Stimulated activated CD4-positive, alpha-beta T cell treated with anti-CD3 and anti-CD28 coated beads, TNF-alpha, amount 100 ng/mL, for 1 hour (primary cell): Measurements from ENCODE around the gene ARSK.

ENCODE experiments used
- DNase-seq, 3 donors: peaks; one replicate each; pipeline ENCODE4 v3.0.0-alpha.2; 2020; ENCODE audit warnings: low read depth in 3 of 3, low spot score in 1 of 3

Gene ARSK

GRCh38 chr5:95563367-95563766 is 8.5 kb downstream of the ARSK start:
- DNase-seq, result no peak

- DNase-seq, result no peak
These were observed 9.5 kb downstream of the ARSK start for GRCh38 chr5:95564450-95564849.

- DNase-seq, result no peak
These were observed 10.5 kb downstream of the ARSK start for GRCh38 chr5:95565280-95565920.

- DNase-seq, result no peak
These were observed 17.1 kb downstream of the ARSK start for GRCh38 chr5:95572016-95572415.

GRCh38 chr5:95581576-95581975 is 26.7 kb downstream of the ARSK start:
- DNase-seq, result no peak

GRCh38 chr5:95583992-95584391 is 29.1 kb downstream of the ARSK start:
- DNase-seq, result no peak

- no peak for DNase-seq
These were observed 36.0 kb downstream of the ARSK start for GRCh38 chr5:95590880-95591279.

GRCh38 chr5:95591490-95591901 is 36.6 kb downstream of the ARSK start:
- DNase-seq, result no peak

GRCh38 chr5:95595289-95595931 is 40.5 kb downstream of the ARSK start:
- DNase-seq, result no peak

GRCh38 chr5:95599252-95599651 is 44.4 kb downstream of the ARSK start:
- no peak for DNase-seq

GRCh38 chr5:95600557-95600956 is 45.7 kb downstream of the ARSK start:
- no peak for DNase-seq

GRCh38 chr5:95605786-95606185 is 50.9 kb downstream of the ARSK start:
- no peak for DNase-seq

GRCh38 chr5:95606419-95606818 is 51.5 kb downstream of the ARSK start:
- DNase-seq, result no peak

GRCh38 chr5:95609711-95610110 is 54.8 kb downstream of the ARSK start:
- DNase-seq, result no peak

GRCh38 chr5:95610546-95610945 is 55.6 kb downstream of the ARSK start:
- DNase-seq, result no peak

GRCh38 chr5:95611396-95611795 is 56.5 kb downstream of the ARSK start:
- no peak for DNase-seq

- DNase-seq, result no peak
These were observed 58.6 kb downstream of the ARSK start for GRCh38 chr5:95613514-95613913.

- DNase-seq, result no peak
These were observed 60.2 kb downstream of the ARSK start for GRCh38 chr5:95615164-95615467.

GRCh38 chr5:95617057-95617456 is 62.2 kb downstream of the ARSK start:
- DNase-seq, result no peak

- no peak for DNase-seq
These were observed 64.2 kb downstream of the ARSK start for GRCh38 chr5:95619096-95619495.

GRCh38 chr5:95619514-95620029 is 64.7 kb downstream of the ARSK start:
- no peak for DNase-seq

- peak; percentile 15 to 46 (median 23) for DNase-seq
These were observed 65.3 kb downstream of the ARSK start, which contains the start of gene GPR150 for GRCh38 chr5:95620030-95620869. Gene GPR150 (plus strand): TSS chr5:95620087. CDS start chr5:95620276, 189 bp downstream.
